Fibroblast of villous mesenchyme (primary cell): ENCODE measurements around the gene SI. TPM values are rescaled to one million over a fixed set of nuclear protein-coding genes. Genes with fewer than 3 reads are reported as not detected.

Experiments
- DNase-seq: peaks from one replicate; pipeline ENCODE4 v3.0.0-alpha.2; 2010; ENCODE audit warnings: low read depth
- H3K4me3 ChIP-seq: 2 replicates; pipeline ENCODE4 v1.5.1; 2011; ENCODE audit warnings: low read depth, mild to moderate bottlenecking, low read length
- CTCF ChIP-seq: IDR thresholded peaks from 2 replicates; pipeline ENCODE4 v1.5.1; 2012; ENCODE audit warnings: low read depth, mild to moderate bottlenecking, low read length; ENCODE audit not compliant: insufficient read depth
- total RNA-seq: library from RNA; depleted of rRNA; stranded (reverse); fragments of >200 nt; gene quantifications from 2 replicates; pipeline ENCODE4 v1.2.3, GENCODE V29; 2012

Gene SI
- total RNA-seq: not detected in 2 replicates

GRCh38 chr3:165078293-165078692 is at the start of gene SI:
SI (minus strand) TSS chr3:165078496; CDS start chr3:165076012, 2,484 bp downstream.
- no peak for TF ChIP-seq CTCF
- DNase-seq: no peak
- H3K4me3 ChIP-seq: no peak within 1 kb of the TSS

GRCh38 chr3:165125836-165126235 is 47.5 kb upstream of the SI start:
- DNase-seq: no peak
- TF ChIP-seq CTCF: no peak

GRCh38 chr3:165111401-165111800 is 33.1 kb upstream of the SI start:
- no peak for TF ChIP-seq CTCF
- no peak for DNase-seq
- H3K4me3 ChIP-seq: no peak overlapping the region

More at GRCh38 chr3:165125836-165126235, 47.5 kb upstream of the SI start:
- no peak overlapping the region for H3K4me3 ChIP-seq

- DNase-seq: no peak
- TF ChIP-seq CTCF: no peak
- H3K4me3 ChIP-seq: no peak overlapping the region
Measured at GRCh38 chr3:165103616-165104015, 25.3 kb upstream of the SI start.

- no peak overlapping the region for H3K4me3 ChIP-seq
- no peak for DNase-seq
- TF ChIP-seq CTCF: no peak
Measured at GRCh38 chr3:165082650-165083049, 4.4 kb upstream of the SI start.

- no peak overlapping the region for H3K4me3 ChIP-seq
- TF ChIP-seq CTCF: no peak
- no peak for DNase-seq
Measured at GRCh38 chr3:165081183-165081582, 2.9 kb upstream of the SI start.

- TF ChIP-seq CTCF: no peak
- no peak overlapping the region for H3K4me3 ChIP-seq
- DNase-seq: no peak
Measured at GRCh38 chr3:165075695-165076094, 2.6 kb downstream of the SI start.
